ENCODE data around the gene MUC5AC. TPM values are rescaled to one million over a fixed set of nuclear protein-coding genes. Genes with fewer than 3 reads are reported as not detected.

MUC5AC gene
- not detected for polyA plus RNA-seq (2013, experiment 1 of 2)
- polyA plus RNA-seq (2013, experiment 2 of 2): not detected

DNA sequence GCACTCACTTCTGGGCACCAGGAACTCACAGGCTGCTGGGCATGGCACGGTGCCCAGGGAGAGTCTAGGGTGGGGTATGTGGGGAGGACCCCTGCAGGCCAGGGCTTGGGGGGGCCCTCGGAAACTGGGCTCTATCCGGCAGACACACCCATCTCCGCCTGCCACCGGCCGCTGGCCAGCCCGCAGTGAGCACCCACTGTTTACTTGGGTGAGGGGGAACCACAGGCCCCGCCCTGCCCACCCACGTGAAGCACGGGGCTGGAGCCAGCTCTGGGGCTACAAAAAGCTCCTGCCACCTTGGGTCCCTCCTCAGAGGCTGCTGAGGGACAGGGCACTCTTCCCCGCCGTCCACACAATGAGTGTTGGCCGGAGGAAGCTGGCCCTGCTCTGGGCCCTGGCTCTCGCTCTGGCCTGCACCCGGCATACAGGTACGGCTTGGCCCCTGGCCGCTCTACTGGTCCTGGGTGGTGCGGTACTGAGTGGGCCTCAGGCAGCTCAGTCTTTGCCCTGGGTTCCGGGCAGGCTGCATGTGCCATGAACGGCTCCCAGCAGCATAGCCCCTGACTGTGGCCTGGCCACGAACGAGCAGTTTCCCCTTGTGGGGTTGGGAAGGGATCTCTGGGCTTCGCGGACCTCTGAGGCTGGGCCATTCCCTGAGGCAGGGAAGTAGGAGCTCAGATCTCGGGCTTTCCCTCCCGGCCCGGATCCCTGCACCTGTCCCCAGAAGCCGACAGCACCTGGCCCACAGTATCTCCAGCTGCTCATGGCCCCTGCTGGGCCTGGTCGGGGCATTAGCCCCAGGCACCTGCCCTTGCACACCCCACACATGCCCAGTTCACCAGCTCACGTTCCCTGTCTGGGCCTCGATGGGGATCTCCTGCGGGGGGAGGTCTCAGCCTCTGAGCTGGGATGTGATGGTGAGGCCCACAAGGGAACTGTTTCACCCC is at the start of gene MUC5AC:
MUC5AC (plus strand) TSS at position 309 of the 947 bp plus-strand sequence; CDS start at position 356, 47 bp downstream.
- Histone ChIP-seq H2AK5ac (ENCODE audit: low read length) (no peak within 1 kb of the TSS), H3K4me2 (ENCODE audit: low read length) (no peak within 1 kb of the TSS), H2BK15ac (replicated peaks; ENCODE audit: low read depth) (no peak within 1 kb of the TSS), H4K8ac (ENCODE audit: low read depth, low read length) (no peak within 1 kb of the TSS), H3K4me1 (ENCODE audit: control insufficient read depth, low read depth, low read length) (no peaks in the 10 kb centered on the region), H3K9ac (ENCODE audit: low read length) (no peak within 1 kb of the TSS), H3K4ac (ENCODE audit: low read depth, low read length) (no peak within 1 kb of the TSS), H3K36me3 (ENCODE audit: control insufficient read depth, insufficient read depth, low read length) (no peaks in the 10 kb centered on the region), H3K27me3 (ENCODE audit: insufficient read depth, low read length, poor library complexity) (no peaks in the 10 kb centered on the region), H2BK5ac (ENCODE audit: low read length) (no peak within 1 kb of the TSS), H3K18ac (ENCODE audit: low read length) (no peak within 1 kb of the TSS), H3K56ac (ENCODE audit: low read length) (no peak within 1 kb of the TSS), H3K79me1 (ENCODE audit: low read length) (no peaks in the 10 kb centered on the region), H3K27ac (ENCODE audit: low read depth, low read length) (no peak within 1 kb of the TSS), H3K4me3 (ENCODE audit: low read length) (no peak within 1 kb of the TSS), H3K79me2 (ENCODE audit: control insufficient read depth, insufficient read depth, low read length) (no peaks in the 10 kb centered on the region), H4K5ac (ENCODE audit: low read length) (no peak within 1 kb of the TSS), H2BK120ac (ENCODE audit: low read depth, low read length) (no peak within 1 kb of the TSS), H3K23ac (ENCODE audit: low read length) (no peak within 1 kb of the TSS)
- WGBS (ENCODE audit: extremely low coverage, insufficient coverage, low lambda C conversion rate): no CpG with 5 or more reads among the region's 32 CpGs
- DNase-seq: no peak

DNA sequence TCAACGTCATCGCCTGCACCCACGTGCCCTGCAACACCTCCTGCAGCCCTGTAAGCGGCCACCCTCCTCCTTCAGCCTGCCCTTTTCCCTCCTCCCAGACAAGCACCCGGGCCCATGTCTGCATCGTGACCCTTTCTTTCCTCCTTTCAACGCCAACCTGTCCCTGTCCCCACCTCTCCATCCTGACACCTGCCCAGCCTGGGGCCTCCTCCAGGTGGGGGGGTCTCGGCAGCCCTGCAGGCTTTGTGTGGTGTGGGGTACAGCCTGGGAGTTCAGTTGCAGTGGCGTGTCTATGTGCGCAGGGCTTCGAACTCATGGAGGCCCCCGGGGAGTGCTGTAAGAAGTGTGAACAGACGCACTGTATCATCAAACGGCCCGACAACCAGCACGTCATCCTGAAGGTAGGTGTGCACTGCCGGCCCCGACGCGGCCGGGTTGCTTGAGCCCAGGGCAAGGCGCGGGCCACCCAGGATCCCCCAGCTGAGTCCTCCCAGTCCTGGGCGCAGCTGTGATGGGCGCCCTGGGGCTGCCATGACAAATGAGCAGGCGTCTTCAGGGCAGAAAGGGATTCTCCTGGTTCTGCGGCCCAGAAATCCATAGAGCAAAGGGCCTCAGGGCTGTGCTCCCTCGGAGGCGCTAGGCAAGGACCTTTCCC is 49.4 kb upstream of the MUC5AC start:
- H2BK120ac ChIP-seq (ENCODE audit: low read depth, low read length): no peak overlapping the region
- WGBS (ENCODE audit: extremely low coverage, insufficient coverage, low lambda C conversion rate): no CpG with 5 or more reads among the region's 29 CpGs
- no peak overlapping the region for H3K4ac ChIP-seq (ENCODE audit: low read depth, low read length)
- no peak overlapping the region for H2AK5ac ChIP-seq (ENCODE audit: low read length)
- DNase-seq: no peak
- no peak overlapping the region for H3K27ac ChIP-seq (ENCODE audit: low read depth, low read length)
- H2BK15ac ChIP-seq (replicated peaks; ENCODE audit: low read depth): no peak overlapping the region
- no peak overlapping the region for H4K5ac ChIP-seq (ENCODE audit: low read length)
- no peaks in the 10 kb centered on the region for H3K4me1 ChIP-seq (ENCODE audit: control insufficient read depth, low read depth, low read length)
- H3K23ac ChIP-seq (ENCODE audit: low read length): no peak overlapping the region
- no peaks in the 10 kb centered on the region for H3K36me3 ChIP-seq (ENCODE audit: control insufficient read depth, insufficient read depth, low read length)
- H4K8ac ChIP-seq (ENCODE audit: low read depth, low read length): no peak overlapping the region
- H3K27me3 ChIP-seq (ENCODE audit: insufficient read depth, low read length, poor library complexity): no peaks in the 10 kb centered on the region
- no peak overlapping the region for H2BK5ac ChIP-seq (ENCODE audit: low read length)
- H3K9ac ChIP-seq (ENCODE audit: low read length): no peak overlapping the region
- no peaks in the 10 kb centered on the region for H3K79me2 ChIP-seq (ENCODE audit: control insufficient read depth, insufficient read depth, low read length)
- H3K79me1 ChIP-seq (ENCODE audit: low read length): no peaks in the 10 kb centered on the region
- H3K4me2 ChIP-seq (ENCODE audit: low read length): no peak overlapping the region
- H3K4me3 ChIP-seq (ENCODE audit: low read length): no peak overlapping the region
- H3K56ac ChIP-seq (ENCODE audit: low read length): no peak overlapping the region
- no peak overlapping the region for H3K18ac ChIP-seq (ENCODE audit: low read length)

DNA sequence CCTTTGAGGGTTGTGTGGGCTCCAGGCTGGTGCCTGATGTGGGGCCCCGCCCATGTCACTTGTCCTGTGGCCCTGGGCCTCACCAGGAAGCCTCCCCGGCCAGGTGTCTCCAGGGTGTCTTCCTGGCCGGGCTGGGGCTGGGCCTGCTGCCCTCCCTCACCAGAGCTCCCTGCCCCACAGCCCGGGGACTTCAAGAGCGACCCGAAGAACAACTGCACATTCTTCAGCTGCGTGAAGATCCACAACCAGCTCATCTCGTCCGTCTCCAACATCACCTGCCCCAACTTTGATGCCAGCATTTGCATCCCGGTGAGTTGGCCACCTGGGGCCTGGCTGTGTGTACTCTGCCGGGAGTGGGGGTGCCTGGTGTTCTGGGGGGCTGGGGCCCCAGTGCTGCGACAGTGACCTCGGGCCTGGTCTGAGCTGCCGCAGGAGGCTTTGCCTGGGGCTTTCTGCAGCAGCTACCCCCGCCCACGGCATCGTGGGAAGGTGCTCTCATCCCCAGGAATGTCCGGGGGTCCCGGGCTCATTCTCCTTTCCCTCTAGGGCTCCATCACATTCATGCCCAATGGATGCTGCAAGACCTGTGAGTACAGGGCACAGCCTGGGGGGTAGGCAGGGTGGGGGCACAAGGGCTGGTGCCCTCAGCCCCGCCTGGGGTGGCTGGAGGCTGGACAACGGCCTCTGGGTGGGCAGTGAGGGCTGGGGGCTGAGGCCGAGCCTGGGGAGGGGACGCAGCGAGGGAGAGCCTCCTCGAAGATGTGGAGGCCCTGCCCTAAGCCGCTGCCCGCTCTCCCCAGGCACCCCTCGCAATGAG is 48.4 kb upstream of the MUC5AC start:
- no peak overlapping the region for H3K18ac ChIP-seq (ENCODE audit: low read length)
- H3K4me1 ChIP-seq (ENCODE audit: control insufficient read depth, low read depth, low read length): no peaks in the 10 kb centered on the region
- H3K79me1 ChIP-seq (ENCODE audit: low read length): no peaks in the 10 kb centered on the region
- H3K4me3 ChIP-seq (ENCODE audit: low read length): no peak overlapping the region
- no peaks in the 10 kb centered on the region for H3K27me3 ChIP-seq (ENCODE audit: insufficient read depth, low read length, poor library complexity)
- no peak overlapping the region for H2BK120ac ChIP-seq (ENCODE audit: low read depth, low read length)
- H3K27ac ChIP-seq (ENCODE audit: low read depth, low read length): no peak overlapping the region
- no peak overlapping the region for H3K9ac ChIP-seq (ENCODE audit: low read length)
- no CpG with 5 or more reads among the region's 28 CpGs for WGBS (ENCODE audit: extremely low coverage, insufficient coverage, low lambda C conversion rate)
- no peak overlapping the region for H3K23ac ChIP-seq (ENCODE audit: low read length)
- no peak overlapping the region for H3K56ac ChIP-seq (ENCODE audit: low read length)
- no peak for DNase-seq
- H3K79me2 ChIP-seq (ENCODE audit: control insufficient read depth, insufficient read depth, low read length): no peaks in the 10 kb centered on the region
- H3K4me2 ChIP-seq (ENCODE audit: low read length): no peak overlapping the region
- no peak overlapping the region for H4K5ac ChIP-seq (ENCODE audit: low read length)
- H3K4ac ChIP-seq (ENCODE audit: low read depth, low read length): no peak overlapping the region
- no peaks in the 10 kb centered on the region for H3K36me3 ChIP-seq (ENCODE audit: control insufficient read depth, insufficient read depth, low read length)
- no peak overlapping the region for H2BK15ac ChIP-seq (replicated peaks; ENCODE audit: low read depth)
- H4K8ac ChIP-seq (ENCODE audit: low read depth, low read length): no peak overlapping the region
- H2BK5ac ChIP-seq (ENCODE audit: low read length): no peak overlapping the region
- no peak overlapping the region for H2AK5ac ChIP-seq (ENCODE audit: low read length)

DNA sequence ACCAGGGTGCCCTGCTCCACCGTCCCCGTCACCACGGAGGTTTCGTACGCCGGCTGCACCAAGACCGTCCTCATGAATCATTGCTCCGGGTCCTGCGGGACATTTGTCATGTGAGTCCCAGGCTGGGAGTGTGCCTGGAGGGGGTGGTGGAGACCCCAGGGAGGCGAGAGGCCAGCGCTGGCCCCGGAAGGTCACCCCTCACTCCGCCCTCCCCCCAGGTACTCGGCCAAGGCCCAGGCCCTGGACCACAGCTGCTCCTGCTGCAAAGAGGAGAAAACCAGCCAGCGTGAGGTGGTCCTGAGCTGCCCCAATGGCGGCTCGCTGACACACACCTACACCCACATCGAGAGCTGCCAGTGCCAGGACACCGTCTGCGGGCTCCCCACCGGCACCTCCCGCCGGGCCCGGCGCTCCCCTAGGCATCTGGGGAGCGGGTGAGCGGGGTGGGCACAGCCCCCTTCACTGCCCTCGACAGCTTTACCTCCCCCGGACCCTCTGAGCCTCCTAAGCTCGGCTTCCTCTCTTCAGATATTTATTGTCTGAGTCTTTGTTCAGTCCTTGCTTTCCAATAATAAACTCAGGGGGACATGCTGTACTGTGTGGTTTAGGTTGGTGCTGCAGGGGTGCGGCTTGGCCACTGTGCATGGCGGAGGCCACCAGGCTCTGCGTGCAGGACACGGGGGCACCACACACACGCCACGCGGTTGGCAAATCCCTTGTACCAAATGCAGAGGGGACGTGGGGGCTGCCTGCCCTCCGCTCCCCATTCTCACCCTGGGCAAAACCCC is 47.6 kb upstream of the MUC5AC start:
- H4K8ac ChIP-seq (ENCODE audit: low read depth, low read length): no peak overlapping the region
- H2AK5ac ChIP-seq (ENCODE audit: low read length): no peak overlapping the region
- no peak overlapping the region for H3K27ac ChIP-seq (ENCODE audit: low read depth, low read length)
- H3K18ac ChIP-seq (ENCODE audit: low read length): no peak overlapping the region
- H2BK120ac ChIP-seq (ENCODE audit: low read depth, low read length): no peak overlapping the region
- no peaks in the 10 kb centered on the region for H3K79me1 ChIP-seq (ENCODE audit: low read length)
- H3K36me3 ChIP-seq (ENCODE audit: control insufficient read depth, insufficient read depth, low read length): no peaks in the 10 kb centered on the region
- no peak overlapping the region for H3K4me2 ChIP-seq (ENCODE audit: low read length)
- no peaks in the 10 kb centered on the region for H3K4me1 ChIP-seq (ENCODE audit: control insufficient read depth, low read depth, low read length)
- no peaks in the 10 kb centered on the region for H3K27me3 ChIP-seq (ENCODE audit: insufficient read depth, low read length, poor library complexity)
- H3K23ac ChIP-seq (ENCODE audit: low read length): no peak overlapping the region
- DNase-seq: no peak
- H3K56ac ChIP-seq (ENCODE audit: low read length): no peak overlapping the region
- no peak overlapping the region for H3K4me3 ChIP-seq (ENCODE audit: low read length)
- H2BK5ac ChIP-seq (ENCODE audit: low read length): no peak overlapping the region
- H4K5ac ChIP-seq (ENCODE audit: low read length): no peak overlapping the region
- no peak overlapping the region for H2BK15ac ChIP-seq (replicated peaks; ENCODE audit: low read depth)
- H3K9ac ChIP-seq (ENCODE audit: low read length): no peak overlapping the region
- H3K4ac ChIP-seq (ENCODE audit: low read depth, low read length): no peak overlapping the region
- H3K79me2 ChIP-seq (ENCODE audit: control insufficient read depth, insufficient read depth, low read length): no peaks in the 10 kb centered on the region
- no CpG with 5 or more reads among the region's 39 CpGs for WGBS (ENCODE audit: extremely low coverage, insufficient coverage, low lambda C conversion rate)

- Histone ChIP-seq H3K4me1 (ENCODE audit: control insufficient read depth, low read depth, low read length) (no peaks in the 10 kb centered on the region), H3K79me2 (ENCODE audit: control insufficient read depth, insufficient read depth, low read length) (no peaks in the 10 kb centered on the region), H3K4me3 (ENCODE audit: low read length) (no peak overlapping the region), H3K27ac (ENCODE audit: low read depth, low read length) (no peak overlapping the region), H2BK15ac (replicated peaks; ENCODE audit: low read depth) (no peak overlapping the region), H3K4me2 (ENCODE audit: low read length) (no peak overlapping the region), H2BK120ac (ENCODE audit: low read depth, low read length) (no peak overlapping the region), H3K56ac (ENCODE audit: low read length) (no peak overlapping the region), H4K8ac (ENCODE audit: low read depth, low read length) (no peak overlapping the region), H3K9ac (ENCODE audit: low read length) (no peak overlapping the region), H3K23ac (ENCODE audit: low read length) (no peak overlapping the region), H3K27me3 (ENCODE audit: insufficient read depth, low read length, poor library complexity) (no peaks in the 10 kb centered on the region), H3K18ac (ENCODE audit: low read length) (no peak overlapping the region), H2BK5ac (ENCODE audit: low read length) (no peak overlapping the region), H4K5ac (ENCODE audit: low read length) (no peak overlapping the region), H3K36me3 (ENCODE audit: control insufficient read depth, insufficient read depth, low read length) (no peaks in the 10 kb centered on the region), H3K79me1 (ENCODE audit: low read length) (no peaks in the 10 kb centered on the region), H2AK5ac (ENCODE audit: low read length) (no peak overlapping the region), H3K4ac (ENCODE audit: low read depth, low read length) (no peak overlapping the region)
- no peak for DNase-seq
- WGBS (ENCODE audit: extremely low coverage, insufficient coverage, low lambda C conversion rate): no CpG with 5 or more reads among the region's 10 CpGs
These were observed 46.1 kb upstream of the MUC5AC start for GRCh38 chr11:1111545-1112212.

Measured in mesendoderm (in vitro differentiated cells).